ENCODE results near the gene FBF1. TPM values are rescaled to one million over a fixed set of nuclear protein-coding genes. Genes with fewer than 3 reads are reported as not detected.

FBF1 gene
- total and polyA plus RNA-seq, 9 of the 15 experiments (the other 6 are each of a cell fraction or from before 2014, with no cell fraction given): 0.46 to 14.9 (median 7.5) TPM

GRCh38 chr17:75975757-75976174 is 34.9 kb upstream of the FBF1 start (continued):
- peak; percentile 33; the same call in 1 of the 2 replicates for TF ChIP-seq ZBTB40 (IDR thresholded peaks at IDR 0.05)
- no peak for TF ChIP-seq ZBTB40 (CRISPR knock-in tag; IDR thresholded peaks at IDR 0.05)
- no peak for TF ChIP-seq XRCC3 (IDR thresholded peaks at IDR 0.05)
- TF ChIP-seq HBP1 (CRISPR knock-in tag; IDR thresholded peaks at IDR 0.05): peak; percentile 83; the same call in 1 of the 2 replicates
- no peak for TF ChIP-seq SRSF9 (IDR thresholded peaks at IDR 0.05; ENCODE audit: borderline replicate concordance, low read depth, low read length)
- TF ChIP-seq SAFB (IDR thresholded peaks at IDR 0.05; ENCODE audit: borderline replicate concordance, low read depth, low read length): no peak
- no peak for TF ChIP-seq ATF3 (IDR thresholded peaks at IDR 0.05)
- TF ChIP-seq ATF3 (CRISPR knock-in tag; conservative IDR thresholded peaks at IDR 0.05): no peak
- peak; percentile 80; the same call in 1 of the 2 replicates for TF ChIP-seq HLTF (IDR thresholded peaks at IDR 0.05)
- TF ChIP-seq THRAP3 (IDR thresholded peaks at IDR 0.05; ENCODE audit: borderline replicate concordance): peak; percentile 87
- peak; percentile 65; the same call in 1 of the 2 replicates for TF ChIP-seq HDGF (IDR thresholded peaks at IDR 0.05)
- TF ChIP-seq EWSR1 (IDR thresholded peaks at IDR 0.05; ENCODE audit: borderline replicate concordance, low read depth, partially characterized antibody): no peak
- TF ChIP-seq, protein P1, sequence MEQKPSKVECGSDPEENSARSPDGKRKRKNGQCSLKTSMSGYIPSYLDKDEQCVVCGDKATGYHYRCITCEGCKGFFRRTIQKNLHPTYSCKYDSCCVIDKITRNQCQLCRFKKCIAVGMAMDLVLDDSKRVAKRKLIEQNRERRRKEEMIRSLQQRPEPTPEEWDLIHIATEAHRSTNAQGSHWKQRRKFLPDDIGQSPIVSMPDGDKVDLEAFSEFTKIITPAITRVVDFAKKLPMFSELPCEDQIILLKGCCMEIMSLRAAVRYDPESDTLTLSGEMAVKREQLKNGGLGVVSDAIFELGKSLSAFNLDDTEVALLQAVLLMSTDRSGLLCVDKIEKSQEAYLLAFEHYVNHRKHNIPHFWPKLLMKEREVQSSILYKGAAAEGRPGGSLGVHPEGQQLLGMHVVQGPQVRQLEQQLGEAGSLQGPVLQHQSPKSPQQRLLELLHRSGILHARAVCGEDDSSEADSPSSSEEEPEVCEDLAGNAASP (IDR thresholded peaks at IDR 0.05): no peak
- TF ChIP-seq CSDE1 (IDR thresholded peaks at IDR 0.05): peak in 1 of 2 experiments; percentile 32; a peak in 1 of 4 replicates
- TF ChIP-seq MTA1 (IDR thresholded peaks at IDR 0.05; ENCODE audit: borderline replicate concordance): peak; percentile 46; the same call in 1 of the 2 replicates
- no peak for TF ChIP-seq FUS (optimal IDR thresholded peaks at IDR 0.05; ENCODE audit: low read depth, low read length)
